Fibroblast of lung (primary cell): ENCODE measurements around the gene NCAM2.

Experiments
- EZH2 ChIP-seq: IDR thresholded peaks from 2 replicates; pipeline ENCODE4 v1.5.1; 2012; ENCODE audit warnings: low read length, control low read depth, mild to moderate bottlenecking; ENCODE audit errors: missing control alignments
- TF ChIP-seq, protein P1 (sequence below), 2 donors: IDR thresholded peaks in 1 of 2; conservative IDR thresholded peaks in 1 of 2; 1 replicate in 1 of 2; 2 replicates in 1 of 2; pipeline ENCODE4 v1.5.1; 2011 to 2012; ENCODE audit warnings: low read length in 2 of 2, control low read depth in 1 of 2, inconsistent platforms in 1 of 2, low read depth in 1 of 2, mild to moderate bottlenecking in 1 of 2

DNA sequence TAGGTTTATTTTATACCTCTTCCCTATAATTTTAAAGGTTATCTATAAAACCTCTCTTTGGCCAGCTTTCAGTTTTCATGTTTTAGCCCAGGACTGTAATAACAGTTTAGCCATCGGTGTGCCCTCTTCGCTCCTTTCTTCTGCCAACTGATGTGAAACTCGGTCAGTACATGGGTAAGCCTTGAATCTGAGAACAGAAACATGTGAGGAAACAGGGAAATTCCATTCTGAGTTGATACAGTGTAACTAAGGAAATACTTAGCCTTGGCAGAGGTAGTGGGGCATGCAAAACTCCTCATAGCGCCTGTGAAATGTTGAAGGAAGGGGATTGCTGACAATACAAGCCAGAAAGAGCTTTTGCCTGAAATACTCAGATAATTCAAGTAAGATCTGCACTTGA, 465.2 kb downstream of the NCAM2 start:
- TF ChIP-seq, protein P1, sequence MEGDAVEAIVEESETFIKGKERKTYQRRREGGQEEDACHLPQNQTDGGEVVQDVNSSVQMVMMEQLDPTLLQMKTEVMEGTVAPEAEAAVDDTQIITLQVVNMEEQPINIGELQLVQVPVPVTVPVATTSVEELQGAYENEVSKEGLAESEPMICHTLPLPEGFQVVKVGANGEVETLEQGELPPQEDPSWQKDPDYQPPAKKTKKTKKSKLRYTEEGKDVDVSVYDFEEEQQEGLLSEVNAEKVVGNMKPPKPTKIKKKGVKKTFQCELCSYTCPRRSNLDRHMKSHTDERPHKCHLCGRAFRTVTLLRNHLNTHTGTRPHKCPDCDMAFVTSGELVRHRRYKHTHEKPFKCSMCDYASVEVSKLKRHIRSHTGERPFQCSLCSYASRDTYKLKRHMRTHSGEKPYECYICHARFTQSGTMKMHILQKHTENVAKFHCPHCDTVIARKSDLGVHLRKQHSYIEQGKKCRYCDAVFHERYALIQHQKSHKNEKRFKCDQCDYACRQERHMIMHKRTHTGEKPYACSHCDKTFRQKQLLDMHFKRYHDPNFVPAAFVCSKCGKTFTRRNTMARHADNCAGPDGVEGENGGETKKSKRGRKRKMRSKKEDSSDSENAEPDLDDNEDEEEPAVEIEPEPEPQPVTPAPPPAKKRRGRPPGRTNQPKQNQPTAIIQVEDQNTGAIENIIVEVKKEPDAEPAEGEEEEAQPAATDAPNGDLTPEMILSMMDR (conservative IDR thresholded peaks at IDR 0.05 in 1 of 2, IDR thresholded peaks at IDR 0.05 in 1 of 2; ENCODE audit: low read depth in 1 of 2, low read length in 2 of 2): no peak
- TF ChIP-seq EZH2: no peak
